NCI-H2171 treated with DMSO at 0.1 percent for 48 hours (cell line): ENCODE data around the gene ACY1.

Experiments
- DNase-seq: peaks from one replicate; lab custom pipeline; 2025; lab: John Stamatoyannopoulos, UW

ACY1 gene

DNA sequence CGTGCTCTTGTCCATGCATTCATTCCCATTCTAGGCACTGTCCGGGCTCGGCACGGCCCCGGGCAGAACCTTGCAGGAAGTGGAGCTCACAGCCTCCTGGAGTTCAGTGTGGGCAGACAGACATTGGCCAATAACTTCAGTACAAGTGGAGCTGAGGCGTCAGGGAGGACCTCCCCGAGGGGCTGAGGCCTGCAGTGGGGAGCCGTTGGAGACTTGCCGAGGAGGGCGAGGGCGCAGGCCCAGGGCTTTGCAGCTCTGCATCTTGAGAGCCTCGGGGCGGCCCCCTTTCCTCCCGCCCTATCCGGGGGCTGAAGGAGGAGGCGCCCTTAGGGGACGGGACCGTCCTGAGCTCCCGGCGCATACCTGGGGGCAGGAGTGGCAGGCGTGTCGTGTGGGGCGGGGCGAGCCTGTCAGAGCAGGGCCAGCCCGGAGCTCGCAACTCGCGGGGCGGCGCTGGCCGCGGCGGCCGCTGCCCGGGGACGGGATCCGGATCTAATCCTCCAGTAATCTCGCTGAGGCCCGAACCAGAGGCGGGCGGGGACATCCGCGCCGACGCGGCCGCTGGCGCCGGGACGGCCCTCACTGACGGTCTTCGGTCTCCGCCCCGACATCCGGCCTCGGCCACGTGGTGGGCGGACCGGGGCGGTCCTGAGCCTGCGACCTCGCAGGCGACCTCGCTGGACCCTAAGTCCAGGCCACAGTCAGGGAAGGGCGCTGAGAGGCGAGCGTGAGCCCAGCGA lies at the start of gene ACY1:
Gene ACY1, plus strand, starts transcription at position 698 of the 740 bp plus-strand sequence. CDS start 530 bp downstream, outside the sequence.
- peak; percentile 26 for DNase-seq

DNA sequence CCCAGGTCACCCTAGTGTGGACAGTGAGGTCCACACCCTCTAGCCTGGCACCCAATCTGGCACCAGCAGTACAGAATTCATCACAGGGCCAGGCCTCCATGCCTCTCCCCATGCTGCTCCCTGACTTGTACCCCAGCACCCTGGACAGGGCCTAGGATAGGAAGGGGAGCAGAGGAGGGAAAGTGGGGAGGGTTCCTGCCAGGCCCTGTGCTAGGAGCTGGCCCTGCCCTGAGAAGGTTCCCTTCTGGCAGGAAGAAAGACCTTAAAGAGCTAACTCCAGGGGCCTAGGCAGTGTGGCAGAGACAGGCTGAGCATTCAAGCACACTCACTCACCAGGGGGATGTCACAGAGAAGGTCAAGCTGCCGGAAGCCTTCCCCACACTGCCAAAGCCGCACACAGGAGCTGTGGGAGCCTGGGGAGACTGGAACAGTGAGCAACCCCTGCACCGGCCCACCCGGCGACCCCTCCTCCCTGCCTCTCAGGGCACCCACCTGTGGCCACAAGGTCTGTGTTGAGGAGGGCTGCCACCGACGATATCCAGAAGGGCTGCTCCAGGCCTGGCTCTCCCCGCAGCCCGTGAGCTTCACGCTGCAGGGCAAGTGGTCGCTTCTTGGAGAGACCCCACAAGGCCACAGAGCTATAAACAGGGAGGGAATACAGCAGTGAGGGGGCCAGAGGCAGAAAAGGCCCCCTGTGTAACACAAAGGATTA lies 49.0 kb upstream of the ACY1 start:
- no peak for DNase-seq

DNA sequence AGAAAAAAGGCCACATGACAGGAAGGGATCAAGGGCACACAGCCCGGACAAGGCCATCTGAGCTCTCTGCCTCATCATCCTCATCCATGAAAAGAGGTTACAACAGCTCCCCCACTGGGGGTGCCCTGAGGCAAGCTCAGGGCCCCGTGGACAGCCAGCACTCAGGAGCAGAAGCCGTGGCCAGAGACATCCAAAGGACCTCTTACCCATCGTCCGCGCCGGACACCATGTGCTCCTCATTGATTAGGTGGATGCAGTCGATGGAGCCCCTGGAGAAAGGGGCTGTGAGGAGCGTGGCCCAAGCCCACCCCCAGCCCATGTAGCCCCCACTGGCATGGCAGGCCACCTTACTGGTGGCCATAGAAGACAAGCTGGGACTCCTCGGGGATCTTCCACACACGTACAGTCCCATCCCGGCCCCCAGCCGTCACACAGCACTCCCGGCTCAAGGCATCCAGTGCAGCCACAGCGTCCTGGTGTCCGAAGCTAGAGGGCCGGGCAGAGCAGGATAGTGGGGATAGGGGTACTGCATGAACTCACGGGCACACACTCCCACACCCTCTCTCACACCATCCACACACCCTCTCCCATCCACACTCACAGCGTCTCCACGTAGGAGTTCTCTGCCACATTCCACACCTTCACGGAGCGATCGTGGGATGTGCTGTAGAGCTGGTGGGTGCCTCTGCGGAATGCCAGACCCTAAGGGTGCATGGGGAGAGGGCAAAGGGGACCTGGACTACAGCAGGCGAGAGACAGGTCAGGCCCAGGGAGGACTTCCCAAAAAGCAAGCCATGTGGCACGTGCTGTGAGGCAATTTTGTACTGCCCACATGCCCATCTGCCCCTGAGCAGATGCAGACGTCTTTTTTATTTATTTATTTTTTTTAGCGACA lies 48.1 kb upstream of the ACY1 start:
- DNase-seq, result no peak

DNA sequence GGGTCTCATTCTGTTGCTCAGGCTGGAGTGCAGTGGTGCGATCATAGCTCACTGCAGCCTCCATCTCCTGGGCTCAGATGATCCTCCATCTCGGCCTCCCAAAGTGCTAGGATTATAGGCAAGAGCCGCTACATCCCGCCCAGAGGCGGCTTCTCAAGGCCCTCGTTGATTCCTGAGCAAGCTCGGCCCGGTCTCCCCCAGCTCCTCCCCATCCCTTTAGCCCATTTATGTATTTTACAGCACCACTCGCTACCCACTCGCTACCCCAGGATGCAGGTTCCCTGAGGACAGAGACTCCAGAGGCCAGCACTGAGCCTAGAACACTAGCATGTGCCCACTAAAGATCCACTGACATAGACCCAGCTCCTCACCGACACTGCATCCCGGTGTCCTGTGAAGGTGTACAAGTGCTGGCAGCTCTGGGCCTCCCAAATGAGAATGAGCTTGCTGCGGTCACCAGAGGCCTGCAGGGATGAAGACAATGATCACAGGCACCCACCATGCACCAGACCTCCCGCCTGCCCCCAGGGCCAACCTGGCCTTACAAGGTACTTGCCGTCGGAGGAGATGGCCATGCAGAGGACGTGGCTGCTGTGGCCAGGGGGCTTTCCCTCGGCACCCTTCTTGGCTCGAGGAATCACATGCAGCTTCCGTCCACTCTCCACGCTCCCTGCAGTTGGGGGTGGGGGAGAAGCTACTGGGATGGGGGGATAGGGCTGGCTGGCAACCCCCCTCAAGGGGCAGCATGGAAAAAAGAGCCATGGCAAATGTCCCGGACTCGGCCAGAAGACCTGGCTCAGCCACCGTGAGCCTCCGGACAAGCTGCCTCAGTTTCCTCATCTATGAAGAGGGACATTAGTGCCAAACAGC lies 47.2 kb upstream of the ACY1 start:
- no peak for DNase-seq

DNA sequence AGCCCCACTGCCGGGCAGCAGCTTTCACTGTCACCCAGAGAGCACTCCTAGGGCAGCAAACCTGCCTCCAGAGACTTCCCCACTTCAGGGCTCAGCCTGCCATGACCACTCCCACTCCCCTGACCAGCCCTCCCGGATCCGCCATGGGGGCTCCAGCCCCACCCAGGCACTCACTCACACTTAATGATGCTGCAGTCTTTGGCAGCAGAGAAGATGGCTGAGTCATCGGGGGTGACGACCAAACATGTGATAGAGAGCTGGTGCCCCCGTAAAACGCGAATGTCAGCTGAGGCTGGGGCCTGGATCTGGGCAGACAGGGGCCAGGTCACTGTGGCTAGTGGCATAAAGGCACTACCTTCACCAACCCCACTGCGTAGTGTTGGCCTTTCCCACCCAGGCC lies 46.3 kb upstream of the ACY1 start:
- no peak for DNase-seq

DNA sequence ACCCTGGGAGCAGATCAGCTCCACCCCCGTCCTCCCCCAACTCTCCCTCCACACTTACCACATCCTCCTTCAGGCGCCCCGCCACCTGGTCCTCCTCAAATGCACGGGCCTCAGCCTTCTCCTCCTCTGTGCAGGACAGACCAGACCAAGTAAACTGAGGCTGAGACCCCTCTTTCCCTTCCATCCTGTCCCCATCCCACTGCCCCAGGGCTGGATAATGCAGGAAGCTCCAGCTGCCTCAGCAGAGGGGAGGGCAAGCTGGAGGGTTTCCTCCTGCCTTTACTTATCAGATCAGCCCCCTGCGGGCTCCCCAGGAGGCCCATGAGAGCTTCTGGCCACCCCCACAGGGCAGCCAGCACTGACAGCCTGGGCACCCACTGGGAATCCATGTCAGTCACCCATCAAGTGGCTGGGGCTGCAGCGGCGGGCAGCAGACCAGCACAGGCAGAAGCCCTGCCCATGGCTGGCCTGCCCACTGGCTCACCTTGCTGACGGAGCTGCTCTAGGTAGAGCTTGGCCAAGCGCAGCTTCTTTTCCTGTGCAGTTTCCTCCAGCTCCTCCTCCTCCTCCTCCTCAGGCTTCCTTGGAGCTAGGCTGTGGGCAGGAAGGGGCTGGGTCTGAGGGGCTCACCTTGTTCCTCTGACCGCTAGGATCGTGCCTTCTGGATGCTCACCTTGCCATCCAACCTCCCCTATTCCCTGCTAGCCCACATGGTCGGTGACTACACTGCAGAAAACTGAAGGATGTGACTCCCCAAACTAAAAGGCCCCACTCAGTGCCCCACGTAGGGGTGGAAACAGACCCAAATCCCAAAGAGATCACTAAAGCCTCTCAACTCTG lies 45.5 kb upstream of the ACY1 start:
- no peak for DNase-seq

DNA sequence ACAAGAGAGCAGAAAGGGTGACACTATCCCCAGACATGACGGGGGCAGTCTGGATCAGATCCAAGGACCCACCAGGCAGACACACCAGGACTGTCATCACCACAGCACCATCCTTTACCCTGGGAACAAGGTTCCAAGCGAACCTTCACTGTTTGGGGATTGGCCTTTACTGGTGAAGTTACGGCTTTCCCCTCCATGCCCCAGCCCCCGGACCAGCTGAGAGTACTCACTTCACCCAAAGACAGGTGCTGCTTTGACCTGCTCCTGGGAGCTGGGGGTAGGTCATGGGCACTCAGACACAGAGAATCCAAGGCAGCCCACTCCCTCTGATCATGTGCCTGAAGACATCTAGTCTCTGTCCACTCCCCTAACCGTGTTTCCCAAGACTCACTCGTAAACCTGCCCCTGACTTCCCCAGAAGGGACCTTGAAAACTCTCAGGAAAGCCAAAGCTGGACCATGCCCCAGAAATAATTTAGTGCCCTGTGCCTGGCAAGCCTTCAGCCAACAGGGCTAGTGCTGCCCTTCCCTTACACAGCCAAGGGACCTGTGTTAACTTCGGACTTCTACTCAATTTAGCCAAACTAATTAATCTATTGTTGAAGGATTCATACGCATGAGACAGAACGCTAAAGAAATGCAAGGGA lies 44.4 kb upstream of the ACY1 start:
- no peak for DNase-seq

DNA sequence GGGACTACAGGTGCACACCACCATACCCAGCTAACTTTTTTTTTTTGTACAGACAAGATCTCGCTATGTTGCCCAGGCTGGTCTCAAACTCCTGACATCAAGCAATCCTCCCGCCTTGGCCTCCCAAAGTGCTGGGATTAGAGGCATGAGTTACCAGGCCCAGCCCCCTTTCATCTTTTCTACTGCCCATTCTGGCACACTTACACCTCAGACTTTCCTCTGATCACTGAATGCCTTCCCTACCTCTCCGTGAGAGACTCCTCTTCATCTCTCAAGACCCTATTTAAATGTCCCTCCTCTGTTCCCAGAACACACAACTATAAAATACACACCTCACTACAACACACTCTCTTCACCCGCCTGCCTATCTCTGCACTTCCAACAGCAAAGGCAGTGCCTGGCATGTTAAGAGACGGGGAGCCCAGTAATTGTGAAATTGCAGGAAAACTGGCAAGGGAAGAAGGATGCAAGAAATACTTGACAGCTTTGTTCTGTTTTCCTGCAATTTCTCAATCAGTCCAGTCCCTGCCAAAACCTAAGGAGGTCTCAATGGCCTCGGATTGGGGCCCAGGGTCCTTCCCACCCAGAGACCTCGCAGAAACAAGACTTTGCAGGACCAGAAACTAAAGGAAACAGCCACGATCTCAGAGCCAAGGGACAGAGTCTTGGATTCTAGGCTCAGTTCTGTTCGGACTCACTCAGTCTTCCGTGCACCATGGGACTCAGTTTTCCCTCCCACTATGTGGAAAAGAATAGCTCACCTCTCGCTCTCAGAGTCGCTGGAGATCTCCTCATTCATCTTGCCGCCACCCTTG lies 42.5 kb upstream of the ACY1 start:
- no peak for DNase-seq

DNA sequence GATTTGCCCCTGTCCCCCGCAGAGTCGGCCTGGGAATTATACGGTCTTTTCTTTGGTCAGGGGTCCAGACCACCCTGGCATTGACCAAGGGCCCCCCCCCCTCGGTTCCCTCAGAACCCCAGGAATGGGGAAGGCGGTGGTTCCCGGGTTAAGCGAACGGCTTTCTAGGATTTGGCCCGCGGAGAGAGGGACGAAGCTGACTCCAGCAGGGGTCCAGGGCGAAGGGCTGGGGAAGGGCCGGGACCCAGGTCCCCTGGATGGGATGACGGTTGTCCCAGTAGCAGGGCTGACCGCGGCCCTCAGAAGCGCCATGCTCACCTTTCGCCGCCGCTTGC lies 41.9 kb upstream of the ACY1 start:
- DNase-seq, result no peak

DNA sequence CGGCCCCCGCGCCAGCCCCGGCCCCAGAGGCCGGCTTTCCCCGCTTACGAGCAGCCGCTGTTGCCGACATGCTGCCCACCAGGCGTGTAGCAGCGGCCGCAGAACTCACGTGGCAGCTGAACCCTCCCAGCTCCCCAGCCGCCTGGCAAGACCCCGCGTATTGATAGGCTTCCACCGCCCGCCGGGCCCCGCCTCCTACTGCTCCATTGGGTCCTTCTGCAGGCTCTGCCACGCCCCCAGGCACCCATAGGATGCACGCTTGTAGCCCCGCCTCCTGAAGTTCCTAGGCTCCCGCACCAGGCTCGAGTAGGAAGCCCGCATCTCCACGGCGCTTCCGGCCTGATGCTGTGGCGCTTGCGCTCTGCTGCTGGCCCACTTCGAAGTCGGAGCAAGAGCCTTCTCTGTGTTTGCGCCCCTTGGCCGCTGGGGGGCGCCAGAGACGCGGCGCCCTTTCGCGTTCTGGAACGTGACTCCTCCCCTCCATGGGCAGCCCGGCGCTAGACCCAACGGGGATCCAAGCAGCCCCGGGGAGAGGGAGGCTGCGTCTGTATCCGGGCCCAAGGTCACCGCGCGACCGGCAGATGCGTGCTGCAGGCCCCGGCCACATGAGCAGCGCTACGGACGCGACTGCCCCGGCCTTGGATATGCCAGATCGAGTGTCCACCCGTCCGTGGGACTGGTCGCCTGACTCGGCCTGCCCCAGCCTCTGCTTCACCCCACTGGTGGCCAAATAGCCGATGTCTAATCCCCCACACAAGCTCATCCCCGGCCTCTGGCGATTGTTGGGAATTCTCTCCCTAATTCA lies 41.3 kb upstream of the ACY1 start, which contains the start of the genes PARP3 and RRP9:
Gene PARP3, plus strand, starts transcription at position 566 of the 805 bp plus-strand sequence. CDS start 993 bp downstream, outside the sequence.
Gene RRP9, minus strand, starts transcription at position 107 of the 805 bp plus-strand sequence. Its CDS starts 37 bp downstream, at position 70.
- peak; percentile 97 for DNase-seq

DNA sequence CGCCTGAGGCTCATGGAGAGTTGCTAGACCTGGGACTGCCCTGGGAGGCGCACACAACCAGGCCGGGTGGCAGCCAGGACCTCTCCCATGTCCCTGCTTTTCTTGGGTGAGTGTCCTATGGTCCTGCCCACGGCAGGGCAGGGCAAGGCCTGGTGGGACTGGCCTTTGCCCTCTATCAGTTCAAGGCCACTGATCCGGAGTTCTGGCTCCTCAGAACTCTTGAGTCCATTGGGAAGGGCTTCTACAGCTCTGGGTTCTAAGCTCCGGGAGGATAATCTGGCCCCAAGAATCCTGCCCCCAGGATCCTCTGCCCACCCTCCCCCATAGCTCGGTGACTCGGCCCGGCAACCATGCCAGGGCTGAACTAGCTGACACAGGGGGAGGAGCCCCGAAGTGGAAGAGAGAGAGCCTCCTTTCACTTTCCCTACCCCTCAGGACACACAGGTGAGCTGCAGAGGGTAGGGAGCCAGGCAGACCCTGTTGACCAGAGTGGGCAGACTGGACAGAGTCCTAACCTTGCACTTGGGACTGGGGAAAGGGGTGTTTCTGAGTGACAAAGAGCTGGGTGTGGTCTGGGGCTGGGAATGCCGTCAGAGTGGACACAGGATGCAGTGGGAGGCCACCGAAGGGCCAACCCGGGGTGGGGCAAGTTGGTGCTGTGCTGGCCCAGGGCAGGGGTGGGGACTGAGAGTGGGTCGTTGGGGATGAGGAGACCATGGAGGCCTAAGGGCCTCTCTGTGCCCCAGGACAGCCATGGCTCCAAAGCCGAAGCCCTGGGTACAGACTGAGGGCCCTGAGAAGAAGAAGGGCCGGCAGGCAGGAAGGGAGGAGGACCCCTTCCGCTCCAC lies 40.5 kb upstream of the ACY1 start:
- no peak for DNase-seq

DNA sequence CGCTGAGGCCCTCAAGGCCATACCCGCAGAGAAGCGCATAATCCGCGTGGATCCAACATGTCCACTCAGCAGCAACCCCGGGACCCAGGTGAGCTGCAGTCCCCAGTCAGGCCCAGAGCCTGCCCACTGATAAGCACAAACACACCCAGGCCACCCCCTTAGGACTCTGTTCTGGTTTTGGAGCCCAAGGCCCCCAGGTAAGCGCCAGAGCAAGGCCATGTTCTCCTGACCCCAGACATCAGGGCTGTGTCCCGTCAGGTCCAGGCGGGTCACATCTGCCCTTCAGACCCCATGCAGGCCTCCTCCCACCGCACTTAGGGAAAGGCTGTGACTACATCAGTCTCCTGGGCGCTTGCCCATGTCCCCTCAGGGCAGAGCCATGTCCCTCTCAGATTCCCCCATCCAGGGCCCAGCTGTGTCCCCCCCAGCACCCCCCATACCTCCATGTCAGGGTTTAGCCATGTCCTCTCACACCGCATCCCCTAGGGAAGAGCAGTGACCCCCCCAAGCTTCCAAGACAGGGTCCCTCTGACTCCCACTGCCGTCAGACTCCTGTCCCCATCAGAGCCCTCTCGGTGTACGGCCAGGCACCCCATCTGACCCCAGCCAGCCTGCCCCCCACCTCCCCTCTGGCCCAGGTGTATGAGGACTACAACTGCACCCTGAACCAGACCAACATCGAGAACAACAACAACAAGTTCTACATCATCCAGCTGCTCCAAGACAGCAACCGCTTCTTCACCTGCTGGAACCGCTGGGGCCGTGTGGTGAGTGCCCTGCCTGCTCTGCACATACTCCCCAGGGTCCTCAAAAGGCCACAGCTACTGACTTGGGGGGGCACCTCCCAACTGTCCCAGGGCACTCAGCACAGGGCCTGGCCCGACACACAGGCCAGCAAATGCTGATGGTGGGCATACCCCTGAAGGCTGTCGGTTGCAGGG lies 39.6 kb upstream of the ACY1 start:
- no peak for DNase-seq

DNA sequence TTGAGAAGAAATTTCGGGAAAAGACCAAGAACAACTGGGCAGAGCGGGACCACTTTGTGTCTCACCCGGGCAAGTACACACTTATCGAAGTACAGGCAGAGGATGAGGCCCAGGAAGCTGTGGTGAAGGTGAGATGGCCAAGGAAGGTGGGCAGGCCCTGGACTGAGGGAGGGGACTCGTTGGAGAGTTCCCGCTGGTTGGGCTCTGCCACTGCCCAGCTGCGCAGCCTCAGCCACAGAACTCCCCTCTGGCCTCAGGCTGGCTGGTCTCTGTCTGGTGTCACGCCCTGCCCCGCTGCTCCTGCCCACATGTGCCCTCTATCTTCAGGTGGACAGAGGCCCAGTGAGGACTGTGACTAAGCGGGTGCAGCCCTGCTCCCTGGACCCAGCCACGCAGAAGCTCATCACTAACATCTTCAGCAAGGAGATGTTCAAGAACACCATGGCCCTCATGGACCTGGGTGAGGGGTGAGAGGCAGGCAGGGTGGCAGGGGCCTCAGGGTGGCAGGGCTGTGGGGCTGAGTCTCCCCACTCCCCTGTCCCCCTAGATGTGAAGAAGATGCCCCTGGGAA lies 38.8 kb upstream of the ACY1 start:
- no peak for DNase-seq

DNA sequence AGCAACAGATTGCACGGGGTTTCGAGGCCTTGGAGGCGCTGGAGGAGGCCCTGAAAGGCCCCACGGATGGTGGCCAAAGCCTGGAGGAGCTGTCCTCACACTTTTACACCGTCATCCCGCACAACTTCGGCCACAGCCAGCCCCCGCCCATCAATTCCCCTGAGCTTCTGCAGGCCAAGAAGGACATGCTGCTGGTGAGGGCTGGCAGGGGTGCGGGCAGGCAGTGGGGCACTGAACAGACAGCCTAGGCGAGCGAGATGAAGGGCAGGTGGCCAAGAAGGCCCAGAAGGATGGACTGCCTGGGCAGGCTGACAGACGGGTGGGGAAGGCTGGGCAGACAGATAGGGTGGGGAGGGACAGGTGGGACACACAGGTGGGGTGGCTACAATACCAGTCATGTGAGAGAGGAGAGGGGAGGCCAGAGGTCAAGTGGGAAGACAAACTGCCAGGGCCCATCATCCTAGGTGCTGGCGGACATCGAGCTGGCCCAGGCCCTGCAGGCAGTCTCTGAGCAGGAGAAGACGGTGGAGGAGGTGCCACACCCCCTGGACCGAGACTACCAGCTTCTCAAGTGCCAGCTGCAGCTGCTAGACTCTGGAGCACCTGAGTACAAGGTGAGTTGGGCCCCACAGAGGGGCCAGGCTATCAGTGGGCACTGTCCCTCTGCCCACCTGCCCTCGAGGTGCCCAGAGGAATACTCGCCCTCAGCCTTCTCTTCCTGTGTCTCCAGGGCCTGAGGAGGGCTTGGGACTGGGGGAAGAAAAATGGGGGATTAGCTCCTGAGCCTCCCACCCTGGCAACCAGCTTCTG lies 38.1 kb upstream of the ACY1 start:
- DNase-seq, result no peak
